Smooth muscle cell (in vitro differentiated cells): ENCODE results near the gene VGLL3. TPM values are rescaled to one million over a fixed set of nuclear protein-coding genes. Genes with fewer than 3 reads are reported as not detected.
"Not testable (repeated sequence)": the region's sequence is repeated elsewhere in the genome, so short reads cannot be mapped to it uniquely, and the experiment has no call there.

Experiments used
- DNase-seq: peaks from one replicate; lab custom pipeline; 2025; ENCODE audit not compliant: unreplicated experiment; lab: John Stamatoyannopoulos, UW
- H2AFZ ChIP-seq: fragments of 200-600 bp; sonication (generic); 2 replicates; pipeline ENCODE4 v1.6.0; 2016; ENCODE audit warnings: antibody characterized with exemption, low read depth, mild to moderate bottlenecking
- H3F3A ChIP-seq: fragments of 200-600 bp; sonication (generic); 2 replicates; pipeline ENCODE4 v1.6.0; 2017; ENCODE audit warnings: antibody characterized with exemption, low read depth
- H3K27ac ChIP-seq: fragments of 200-600 bp; sonication (generic); 2 replicates; pipeline ENCODE4 v1.5.1; 2016; ENCODE audit warnings: low read depth, mild to moderate bottlenecking
- H3K27me3 ChIP-seq: fragments of 200-600 bp; sonication (generic); 2 replicates; pipeline ENCODE4 v1.6.1; 2016; ENCODE audit warnings: low read depth, mild to moderate bottlenecking
- H3K36me3 ChIP-seq: fragments of 200-600 bp; sonication (generic); 2 replicates; pipeline ENCODE4 v1.5.1; 2016; ENCODE audit warnings: low read depth
- H3K4me1 ChIP-seq: fragments of 200-600 bp; sonication (generic); 2 replicates; pipeline ENCODE4 v1.5.1; 2016; ENCODE audit warnings: low read depth
- H3K4me2 ChIP-seq: fragments of 200-600 bp; sonication (generic); 2 replicates; pipeline ENCODE4 v1.6.0; 2016; ENCODE audit warnings: mild to moderate bottlenecking
- H3K4me3 ChIP-seq: fragments of 200-600 bp; sonication (generic); 2 replicates; pipeline ENCODE4 v1.5.1; 2016; ENCODE audit warnings: mild to moderate bottlenecking
- H3K79me2 ChIP-seq: fragments of 200-600 bp; sonication (generic); 2 replicates; pipeline ENCODE4 v1.6.0; 2016; ENCODE audit warnings: low read depth, mild to moderate bottlenecking
- H3K9ac ChIP-seq: fragments of 200-600 bp; sonication (generic); 2 replicates; pipeline ENCODE4 v1.6.0; 2016; ENCODE audit warnings: low read depth
- H3K9me3 ChIP-seq: fragments of 200-600 bp; sonication (generic); replicated peaks from 2 replicates; pipeline ENCODE4 v1.5.1; 2016; ENCODE audit warnings: low read depth
- H4K20me1 ChIP-seq: fragments of 200-600 bp; sonication (generic); 2 replicates; pipeline ENCODE4 v1.6.0; 2016; ENCODE audit warnings: low read depth
- CTCF ChIP-seq: fragments of 200-600 bp; sonication (generic); IDR thresholded peaks from 2 replicates; pipeline ENCODE4 v1.5.1; 2017; ENCODE audit warnings: borderline replicate concordance, mild to moderate bottlenecking, antibody characterized with exemption; ENCODE audit not compliant: insufficient read depth, poor library complexity, severe bottlenecking
- WGBS: methylation state at CpG from one replicate; pipeline ENCODE4 v1.1.7; 2016; ENCODE audit warnings: low lambda C conversion rate; 5-methylcytosine and 5-hydroxymethylcytosine counted together
- polyA plus RNA-seq: library from polyadenylated mRNA; unstranded; fragments of >200 nt; fragmentation: Nextera tagmentation; extraction: Ambion mirVana; gene quantifications from 2 replicates; pipeline ENCODE4 v1.2.1, GENCODE V29; 2016
- total RNA-seq: library from RNA; depleted of rRNA; stranded (reverse); fragments of >200 nt; gene quantifications from 2 replicates; pipeline ENCODE4 v1.2.3, GENCODE V29; 2014

VGLL3 gene
- total and polyA plus RNA-seq, 2 experiments from 2014 or later = 11.4 to 54.1 TPM

GRCh38 chr3:87033205-87033604 lies 42.3 kb upstream of the VGLL3 start:
- Histone ChIP-seq H3K9me3 (no peaks in the 10 kb centered on the region), H3K4me2 (no peak overlapping the region), H3K9ac (no peak overlapping the region), H3K27ac (no peak overlapping the region), H3K36me3 (no peaks in the 10 kb centered on the region), H4K20me1 (no peaks in the 10 kb centered on the region), H3K27me3 (no peaks in the 10 kb centered on the region), H3F3A (no peaks in the 10 kb centered on the region), H3K4me3 (no peak overlapping the region), H3K79me2 (no peaks in the 10 kb centered on the region), H2AFZ (no peak overlapping the region), H3K4me1 (no peaks in the 10 kb centered on the region)
- TF ChIP-seq CTCF = no peak
- 70% methylated on average over 1 of the region's 1 CpG for WGBS
- DNase-seq = no peak

DNA sequence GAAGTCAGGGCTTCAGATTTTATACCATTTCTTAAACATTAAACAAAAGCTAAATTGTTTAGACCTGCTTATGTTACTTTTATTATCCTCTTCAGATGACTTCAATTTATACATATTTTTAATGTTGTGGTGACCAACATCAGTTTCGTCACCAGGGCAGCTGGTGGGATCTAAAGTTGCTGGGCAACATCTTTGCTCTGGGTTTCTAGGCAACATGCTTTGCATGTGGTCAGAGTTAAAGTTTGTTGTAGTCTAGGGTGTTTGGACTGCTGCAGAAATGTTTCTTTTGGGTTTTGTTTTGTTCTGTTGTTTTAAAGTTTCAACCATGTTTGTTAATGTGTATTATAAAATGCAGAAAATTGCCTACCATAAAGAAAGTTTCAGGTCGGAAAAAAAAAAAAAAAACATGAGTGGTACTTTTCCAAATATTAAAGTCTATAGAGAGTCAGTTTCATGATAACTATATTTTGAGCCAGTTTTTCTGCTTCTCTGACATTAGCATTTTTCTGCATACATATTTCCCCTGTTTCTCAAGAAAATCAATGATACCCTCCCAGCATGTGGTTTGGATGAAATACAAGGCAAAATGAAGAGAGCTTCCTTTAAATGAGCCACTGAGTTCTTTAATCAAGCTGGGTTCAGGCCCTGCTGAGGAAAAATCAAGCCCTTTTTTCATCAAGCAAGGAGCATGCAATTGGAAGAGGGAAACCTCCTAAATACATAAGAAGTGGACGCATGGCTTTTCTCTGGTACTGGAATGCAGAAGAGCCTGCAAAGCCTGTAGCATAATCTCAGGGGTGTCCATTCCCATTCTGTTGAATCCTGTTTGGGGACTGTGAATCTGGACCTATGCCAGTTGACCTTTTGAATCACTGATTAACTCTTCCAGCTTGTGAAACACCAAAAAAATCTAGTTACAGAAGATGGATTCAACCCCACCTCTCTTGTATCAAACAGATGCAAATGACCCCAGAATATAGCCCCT lies 35.0 kb upstream of the VGLL3 start:
- Histone ChIP-seq H3K4me1 (no peaks in the 10 kb centered on the region), H3K4me2 (no peak overlapping the region), H2AFZ (no peak overlapping the region), H3K36me3 (no peaks in the 10 kb centered on the region), H3K27ac (no peak overlapping the region), H3K4me3 (no peak overlapping the region), H3K9me3 (no peaks in the 10 kb centered on the region), H3K27me3 (no peaks in the 10 kb centered on the region), H3K9ac (no peak overlapping the region), H3F3A (no peaks in the 10 kb centered on the region), H4K20me1 (no peaks in the 10 kb centered on the region), H3K79me2 (no peaks in the 10 kb centered on the region)
- DNase-seq = no peak
- 70% methylated on average over 3 of the region's 3 CpGs for WGBS
- TF ChIP-seq CTCF = no peak

GRCh38 chr3:87017370-87017769 lies 26.4 kb upstream of the VGLL3 start:
- not testable (repeated sequence) for H3K36me3 ChIP-seq, H3F3A ChIP-seq, H3K27ac ChIP-seq, H3K27me3 ChIP-seq, H3K4me2 ChIP-seq, H2AFZ ChIP-seq, H3K9me3 ChIP-seq, H3K4me3 ChIP-seq, DNase-seq, H3K9ac ChIP-seq, H3K4me1 ChIP-seq, H3K79me2 ChIP-seq, H4K20me1 ChIP-seq
- 79% methylated on average over 6 of the region's 6 CpGs for WGBS

DNA sequence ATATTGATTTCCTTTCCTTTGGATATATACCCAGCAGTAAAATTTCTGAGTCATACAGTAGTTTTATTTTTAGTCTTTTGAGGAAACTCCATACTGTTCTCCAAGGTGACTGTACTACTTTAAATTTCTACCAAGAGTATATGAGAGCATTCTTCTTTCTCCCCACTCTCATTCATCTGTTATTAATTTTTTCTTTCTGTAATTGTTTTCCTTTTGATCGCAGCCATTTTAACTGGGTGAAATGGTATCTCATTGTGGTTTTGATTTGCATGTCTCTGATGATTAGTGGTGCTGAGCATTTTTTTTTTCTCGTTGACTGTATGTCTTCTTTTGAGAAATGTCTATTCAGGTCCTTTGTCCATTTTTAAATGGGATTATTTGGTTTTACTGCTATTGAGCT lies 18.3 kb upstream of the VGLL3 start:
- no peaks in the 10 kb centered on the region for H3K36me3 ChIP-seq
- no peak overlapping the region for H2AFZ ChIP-seq
- H3K9me3 ChIP-seq = no peaks in the 10 kb centered on the region
- no peak overlapping the region for H3K4me2 ChIP-seq
- DNase-seq = no peak
- no peaks in the 10 kb centered on the region for H3K79me2 ChIP-seq
- H3F3A ChIP-seq = no peaks in the 10 kb centered on the region
- TF ChIP-seq CTCF = no peak
- H3K9ac ChIP-seq = no peak overlapping the region
- no peaks in the 10 kb centered on the region for H3K4me1 ChIP-seq
- H3K27ac ChIP-seq = no peak overlapping the region
- WGBS = 40% methylated on average over 2 of the region's 2 CpGs
- H3K27me3 ChIP-seq = no peaks in the 10 kb centered on the region
- no peaks in the 10 kb centered on the region for H4K20me1 ChIP-seq
- no peak overlapping the region for H3K4me3 ChIP-seq
